Panc1 (cell line): ENCODE results near the gene PADI6. TPM values are rescaled to one million over a fixed set of nuclear protein-coding genes. Genes with fewer than 3 reads are reported as not detected.

Experiments used
- ATAC-seq: fragments of 200-7000 bp; cut with Tn5 transposase; 2 replicates; pipeline ENCODE4 v1.9.1; 2020; ENCODE audit warnings: mild to moderate bottlenecking, moderate library complexity
- BruUV-seq: library from RNA; stranded (reverse); fragments of 400-500 nt; replicated peaks from 2 replicates; lab custom pipeline; 2021; lab: Mats Ljungman, UMichigan
- CTCF ChIA-PET: fragments of 300-600 bp; sonication (Branson Sonifier 250); formaldehyde crosslinking; loops from one replicate; lab custom pipeline; 2022; ENCODE audit warnings: antibody characterized with exemption; lab: Charles Lee
- POLR2A ChIA-PET: fragments of 300-600 bp; sonication (Branson Sonifier 250); formaldehyde crosslinking; loops from one replicate; lab custom pipeline; 2022; ENCODE audit warnings: antibody characterized with exemption; lab: Charles Lee
- DNase-seq: peaks from one replicate; pipeline ENCODE4 v3.0.0-alpha.2; 2010; ENCODE audit warnings: low read depth, low spot score
- H3K27ac ChIP-seq: 2 replicates; pipeline ENCODE4 v1.5.1; 2011; ENCODE audit warnings: mild to moderate bottlenecking, low read length, inconsistent platforms
- H3K27me3 ChIP-seq: fragments of 200-500 bp; sonication (Bioruptor generic); 2 replicates; pipeline ENCODE4 v1.6.0; 2014; ENCODE audit warnings: low read length, inconsistent platforms; ENCODE audit not compliant: control insufficient read depth, insufficient read depth
- H3K36me3 ChIP-seq: fragments of 200-500 bp; sonication (Bioruptor generic); 2 replicates; pipeline ENCODE4 v1.5.1; 2014; ENCODE audit warnings: inconsistent platforms, mild to moderate bottlenecking, low read length, moderate library complexity; ENCODE audit not compliant: control insufficient read depth, insufficient read depth
- H3K4me1 ChIP-seq: 2 replicates; pipeline ENCODE4 v1.5.1; 2011; ENCODE audit warnings: inconsistent platforms, mild to moderate bottlenecking, low read length, moderate library complexity; ENCODE audit not compliant: control insufficient read depth, insufficient read depth
- H3K4me3 ChIP-seq, 2 experiments: 2 replicates each; pipeline ENCODE4 v1.5.1; 2011 to 2012; ENCODE audit warnings: low read depth in 2 of 2, low read length in 2 of 2, mild to moderate bottlenecking in 2 of 2, inconsistent platforms in 1 of 2, moderate library complexity in 1 of 2
- H3K9me3 ChIP-seq: fragments of 200-500 bp; sonication (Bioruptor generic); 2 replicates; pipeline ENCODE4 v1.5.1; 2014; ENCODE audit warnings: low read depth, mild to moderate bottlenecking, inconsistent platforms, low read length, moderate library complexity; ENCODE audit not compliant: control insufficient read depth, insufficient read depth
- POLR2AphosphoS5 ChIP-seq: IDR thresholded peaks from 2 replicates; pipeline ENCODE4 v1.6.1; 2012; ENCODE audit warnings: mild to moderate bottlenecking, low read depth, low read length, moderate library complexity
- SIN3A ChIP-seq: IDR thresholded peaks from 2 replicates; pipeline ENCODE4 v1.6.1; 2012; ENCODE audit warnings: low read depth, mild to moderate bottlenecking, low read length, moderate library complexity, borderline replicate concordance; ENCODE audit not compliant: insufficient read depth
- TCF7L2 ChIP-seq: IDR thresholded peaks from 2 replicates; pipeline ENCODE4 v1.6.1; 2011; ENCODE audit warnings: mild to moderate bottlenecking, low read depth, low read length, inconsistent platforms
- in situ Hi-C: cut with HindIII; loops from 2 replicates; pipeline ENCODE4 v1.10.0; 2016; ENCODE audit warnings: low sequenced_read_pairs, low pct_unique_long_range_greater_than_20kb
- intact Hi-C: fragments of 100-400 bp; cut with micrococcal nuclease; formaldehyde crosslinking; loops from one replicate; pipeline ENCODE4 v1.10.0; 2022; ENCODE audit not compliant: unreplicated experiment
- total RNA-seq: library from RNA; stranded (reverse); gene quantifications from one replicate; pipeline ENCODE4 v1.2.1, GENCODE V29; 2021; ENCODE audit not compliant: unreplicated experiment
- TF ChIP-seq, protein P1 (sequence below): fragments of 450-650 bp; IDR thresholded peaks from 2 replicates; pipeline ENCODE4 v1.5.1; 2017; ENCODE audit warnings: mild to moderate bottlenecking
- TF ChIP-seq, protein P2 (sequence below), 2 experiments: IDR thresholded peaks; 2 replicates each; pipeline ENCODE4 v1.6.1; 2011 to 2012; ENCODE audit warnings: low read depth in 2 of 2, control low read depth in 1 of 2, low read length in 1 of 2, mild to moderate bottlenecking in 1 of 2, moderate library complexity in 1 of 2; ENCODE audit not compliant: insufficient read depth in 1 of 2

Gene PADI6
- total RNA-seq, 1 experiment from 2014 or later, result not detected

DNA sequence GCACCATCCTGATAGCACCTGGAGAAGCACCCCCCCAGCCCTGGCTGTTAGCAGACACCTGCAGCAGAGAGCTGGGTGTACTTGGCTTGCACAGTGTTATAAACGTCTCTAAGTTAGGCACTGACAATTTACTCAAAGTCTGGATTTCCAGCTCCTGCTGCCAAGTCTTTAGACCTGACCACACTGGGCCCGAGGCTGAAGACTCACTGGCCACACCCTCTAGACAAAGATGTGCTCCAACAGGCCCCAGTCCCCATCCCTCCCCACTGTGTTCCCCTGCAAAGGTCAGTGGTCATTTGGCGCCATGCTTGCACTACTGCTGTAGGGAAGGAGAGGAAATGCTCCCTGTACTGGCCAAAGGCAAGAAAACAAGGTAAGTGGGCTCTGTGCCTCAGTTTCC, 31.1 kb downstream of the PADI6 start:
- H3K36me3 ChIP-seq, result no peaks in the 10 kb centered on the region
- H3K9me3 ChIP-seq, result no peaks in the 10 kb centered on the region
- H3K27me3 ChIP-seq, result no peaks in the 10 kb centered on the region
- H3K27ac ChIP-seq, result no peak overlapping the region
- no peak for DNase-seq
- ChIA-PET POLR2A (interaction anchor here (0.5 kb wide), 1 partner anchor 273 kb away, joined by 5 read pairs; no protein-coding TSS in a partner anchor), CTCF (interaction anchor here (0.5 to 0.6 kb wide), 2 partner anchors 151 to 290 kb away, joined by 3 read pairs; no protein-coding TSS in a partner anchor)
- in situ Hi-C loops (no loop called here), intact Hi-C loops (loop anchor here (10.0 kb wide), 1 partner anchor 168 kb away; no protein-coding TSS in a partner anchor)
- no peak overlapping the region for H3K4me3 ChIP-seq
- H3K4me1 ChIP-seq, result peaks cover 18% of the 10 kb centered on the region
- no TSS peak for BruUV-seq
- TF ChIP-seq TCF7L2 (no peak), SIN3A (no peak), POLR2AphosphoS5 (no peak)
- TF ChIP-seq, protein P1, sequence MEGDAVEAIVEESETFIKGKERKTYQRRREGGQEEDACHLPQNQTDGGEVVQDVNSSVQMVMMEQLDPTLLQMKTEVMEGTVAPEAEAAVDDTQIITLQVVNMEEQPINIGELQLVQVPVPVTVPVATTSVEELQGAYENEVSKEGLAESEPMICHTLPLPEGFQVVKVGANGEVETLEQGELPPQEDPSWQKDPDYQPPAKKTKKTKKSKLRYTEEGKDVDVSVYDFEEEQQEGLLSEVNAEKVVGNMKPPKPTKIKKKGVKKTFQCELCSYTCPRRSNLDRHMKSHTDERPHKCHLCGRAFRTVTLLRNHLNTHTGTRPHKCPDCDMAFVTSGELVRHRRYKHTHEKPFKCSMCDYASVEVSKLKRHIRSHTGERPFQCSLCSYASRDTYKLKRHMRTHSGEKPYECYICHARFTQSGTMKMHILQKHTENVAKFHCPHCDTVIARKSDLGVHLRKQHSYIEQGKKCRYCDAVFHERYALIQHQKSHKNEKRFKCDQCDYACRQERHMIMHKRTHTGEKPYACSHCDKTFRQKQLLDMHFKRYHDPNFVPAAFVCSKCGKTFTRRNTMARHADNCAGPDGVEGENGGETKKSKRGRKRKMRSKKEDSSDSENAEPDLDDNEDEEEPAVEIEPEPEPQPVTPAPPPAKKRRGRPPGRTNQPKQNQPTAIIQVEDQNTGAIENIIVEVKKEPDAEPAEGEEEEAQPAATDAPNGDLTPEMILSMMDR, result no peak
- TF ChIP-seq, protein P2, sequence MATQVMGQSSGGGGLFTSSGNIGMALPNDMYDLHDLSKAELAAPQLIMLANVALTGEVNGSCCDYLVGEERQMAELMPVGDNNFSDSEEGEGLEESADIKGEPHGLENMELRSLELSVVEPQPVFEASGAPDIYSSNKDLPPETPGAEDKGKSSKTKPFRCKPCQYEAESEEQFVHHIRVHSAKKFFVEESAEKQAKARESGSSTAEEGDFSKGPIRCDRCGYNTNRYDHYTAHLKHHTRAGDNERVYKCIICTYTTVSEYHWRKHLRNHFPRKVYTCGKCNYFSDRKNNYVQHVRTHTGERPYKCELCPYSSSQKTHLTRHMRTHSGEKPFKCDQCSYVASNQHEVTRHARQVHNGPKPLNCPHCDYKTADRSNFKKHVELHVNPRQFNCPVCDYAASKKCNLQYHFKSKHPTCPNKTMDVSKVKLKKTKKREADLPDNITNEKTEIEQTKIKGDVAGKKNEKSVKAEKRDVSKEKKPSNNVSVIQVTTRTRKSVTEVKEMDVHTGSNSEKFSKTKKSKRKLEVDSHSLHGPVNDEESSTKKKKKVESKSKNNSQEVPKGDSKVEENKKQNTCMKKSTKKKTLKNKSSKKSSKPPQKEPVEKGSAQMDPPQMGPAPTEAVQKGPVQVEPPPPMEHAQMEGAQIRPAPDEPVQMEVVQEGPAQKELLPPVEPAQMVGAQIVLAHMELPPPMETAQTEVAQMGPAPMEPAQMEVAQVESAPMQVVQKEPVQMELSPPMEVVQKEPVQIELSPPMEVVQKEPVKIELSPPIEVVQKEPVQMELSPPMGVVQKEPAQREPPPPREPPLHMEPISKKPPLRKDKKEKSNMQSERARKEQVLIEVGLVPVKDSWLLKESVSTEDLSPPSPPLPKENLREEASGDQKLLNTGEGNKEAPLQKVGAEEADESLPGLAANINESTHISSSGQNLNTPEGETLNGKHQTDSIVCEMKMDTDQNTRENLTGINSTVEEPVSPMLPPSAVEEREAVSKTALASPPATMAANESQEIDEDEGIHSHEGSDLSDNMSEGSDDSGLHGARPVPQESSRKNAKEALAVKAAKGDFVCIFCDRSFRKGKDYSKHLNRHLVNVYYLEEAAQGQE (IDR thresholded peaks at IDR 0.05; ENCODE audit: insufficient read depth in 1 of 2, low read depth in 2 of 2, low read length in 1 of 2), result no peak
- peak; percentile 11; the same call in 1 of the 2 replicates for ATAC-seq

DNA sequence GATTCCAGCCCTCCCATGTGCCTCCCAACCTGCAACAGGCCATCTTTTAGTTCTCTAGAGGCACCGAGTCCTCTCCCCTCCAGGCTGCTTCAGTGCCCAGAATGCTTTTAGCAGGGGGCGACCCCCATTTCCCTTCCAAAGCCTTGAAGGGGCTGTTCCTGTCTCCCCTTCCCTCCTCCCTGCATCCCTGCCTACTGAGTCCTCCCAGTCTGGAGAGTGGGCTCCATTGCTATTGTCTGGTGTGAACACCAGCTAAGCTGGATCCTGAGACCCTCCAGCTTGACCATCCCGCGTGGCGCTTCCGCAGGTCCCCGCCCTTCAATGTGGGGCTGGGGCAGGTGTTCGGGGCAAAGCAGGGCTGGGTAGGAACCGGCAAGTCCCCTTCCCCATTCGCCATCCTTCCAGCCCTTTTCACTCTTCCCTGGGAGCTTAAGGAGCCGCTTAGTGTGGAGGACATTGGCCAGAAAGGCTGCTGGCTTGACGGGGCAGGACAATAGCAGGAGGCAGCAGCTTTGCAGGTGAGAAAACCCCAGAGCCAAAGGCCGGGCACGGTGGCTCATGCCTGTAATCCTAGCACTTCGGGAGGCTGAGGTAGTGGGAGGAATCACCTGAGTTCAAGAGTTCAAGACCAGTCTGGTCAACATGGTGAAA, 32.2 kb downstream of the PADI6 start:
- Histone ChIP-seq H3K27me3 (no peaks in the 10 kb centered on the region), H3K36me3 (peaks cover 3% of the 10 kb centered on the region), H3K27ac (no peak overlapping the region), H3K4me3 (no peak overlapping the region), H3K9me3 (no peaks in the 10 kb centered on the region), H3K4me1 (peaks cover 18% of the 10 kb centered on the region)
- CTCF ChIA-PET, result interaction anchor here (0.7 kb wide), 1 partner anchor 236 kb away, joined by 4 read pairs; no protein-coding TSS in a partner anchor
- ATAC-seq (no peak), DNase-seq (no peak)
- in situ Hi-C loops (no loop called here), intact Hi-C loops (loop anchor here (10.0 kb wide), 1 partner anchor 169 kb away; no protein-coding TSS in a partner anchor)
- POLR2A ChIA-PET, result no interaction called here
- no peak for TF ChIP-seq SIN3A
- TF ChIP-seq TCF7L2, result no peak
- TF ChIP-seq POLR2AphosphoS5, result no peak
- TF ChIP-seq, protein P2 (IDR thresholded peaks at IDR 0.05; ENCODE audit: insufficient read depth in 1 of 2, low read depth in 2 of 2, low read length in 1 of 2), result no peak
- TF ChIP-seq, protein P1, result no peak
- BruUV-seq, result no TSS peak
